Ishikawa (cell line): ENCODE data around the gene FSIP2.

ENCODE experiments used
- CEBPB ChIP-seq: IDR thresholded peaks from 2 replicates; pipeline ENCODE4 v1.6.1; 2012
- EGR1 ChIP-seq: IDR thresholded peaks from 2 replicates; pipeline ENCODE4 v1.6.1; 2012
- EP300 ChIP-seq: IDR thresholded peaks from 2 replicates; pipeline ENCODE4 v1.6.1; 2012; ENCODE audit warnings: borderline replicate concordance
- NFIC ChIP-seq: IDR thresholded peaks from 2 replicates; pipeline ENCODE4 v1.6.1; 2012
- RAD21 ChIP-seq: IDR thresholded peaks from 2 replicates; pipeline ENCODE4 v1.6.1; 2012; ENCODE audit warnings: low read depth
- REST ChIP-seq: IDR thresholded peaks from 2 replicates; pipeline ENCODE4 v1.6.1; 2012; ENCODE audit warnings: low read depth, mild to moderate bottlenecking
- TAF1 ChIP-seq: IDR thresholded peaks from 2 replicates; pipeline ENCODE4 v1.6.1; 2012; ENCODE audit warnings: low read depth, mild to moderate bottlenecking
- TCF12 ChIP-seq: IDR thresholded peaks from 2 replicates; pipeline ENCODE4 v1.6.1; 2012; ENCODE audit warnings: low read depth
- TEAD4 ChIP-seq: IDR thresholded peaks from 2 replicates; pipeline ENCODE4 v1.6.1; 2012
- USF1 ChIP-seq: IDR thresholded peaks from 2 replicates; pipeline ENCODE4 v1.6.1; 2012
- YY1 ChIP-seq: IDR thresholded peaks from 2 replicates; pipeline ENCODE4 v1.6.1; 2012; ENCODE audit warnings: low read depth
- ZBTB7A ChIP-seq: IDR thresholded peaks from 2 replicates; pipeline ENCODE4 v1.6.1; 2012; ENCODE audit warnings: low read depth
- TF ChIP-seq, protein P1 (sequence below): IDR thresholded peaks from 2 replicates; pipeline ENCODE4 v1.6.1; 2012

The FSIP2 gene, protein sequence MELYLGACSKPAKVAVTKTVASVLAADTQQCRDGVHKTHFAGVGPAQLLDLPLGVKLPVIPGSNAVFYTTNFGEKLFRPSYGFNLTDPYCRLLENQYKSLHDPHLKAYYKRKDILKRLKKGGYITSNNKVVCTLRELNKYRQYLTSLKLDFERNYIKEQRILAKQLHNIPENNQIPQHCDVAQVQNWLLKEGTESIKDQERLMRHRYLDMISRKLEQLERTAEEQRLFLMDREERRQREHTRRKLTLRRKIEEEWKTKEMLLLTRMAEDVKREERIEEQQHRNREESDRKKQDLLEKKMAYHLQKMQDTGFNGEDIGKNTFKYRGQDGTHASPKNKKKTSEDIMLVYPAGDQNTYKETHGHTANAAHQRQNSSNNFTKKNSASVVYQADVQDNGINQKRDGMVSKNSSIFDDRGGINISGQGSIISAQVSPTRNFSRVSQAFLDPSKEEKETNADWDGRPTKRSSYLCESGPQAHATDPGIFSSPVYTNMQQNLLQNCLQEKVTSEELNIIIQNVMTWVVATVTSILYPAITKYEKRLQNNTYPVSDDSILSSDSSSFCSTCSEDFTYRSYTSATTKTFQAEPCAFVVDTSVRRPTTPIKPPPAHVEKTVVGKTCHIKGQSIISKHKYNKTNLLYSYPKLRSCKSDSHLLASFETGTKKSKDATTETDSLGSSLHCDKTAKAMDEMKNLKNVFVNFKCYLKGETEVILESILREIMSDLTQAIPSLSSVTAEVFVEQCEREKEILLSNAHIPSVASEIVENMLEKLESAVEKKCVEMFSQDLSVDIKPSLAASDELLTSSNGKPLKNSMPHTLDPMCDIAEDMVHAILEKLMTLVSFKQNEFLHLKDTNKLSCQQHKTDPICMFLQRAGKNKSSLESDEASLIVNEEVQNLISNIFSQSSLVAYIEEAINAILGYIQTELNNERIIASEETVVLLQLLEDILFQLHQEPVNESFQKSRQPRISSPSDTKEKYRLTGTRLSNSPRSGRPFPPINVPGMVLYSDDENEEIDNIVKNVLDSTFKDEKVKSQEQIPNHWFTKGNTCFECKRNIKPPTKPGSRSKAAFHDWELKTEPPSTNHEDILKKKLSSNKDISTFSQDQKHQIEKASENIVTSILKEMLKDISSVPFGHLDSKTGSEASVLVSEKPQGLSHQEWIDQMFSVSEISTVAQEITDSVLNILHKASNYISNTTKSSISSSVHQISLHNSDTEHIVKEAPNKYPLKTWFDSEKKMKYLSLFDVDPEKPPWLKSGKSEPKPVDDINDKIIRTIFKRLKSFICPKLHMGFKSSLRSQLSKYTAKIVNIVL (N-terminal part only)

DNA sequence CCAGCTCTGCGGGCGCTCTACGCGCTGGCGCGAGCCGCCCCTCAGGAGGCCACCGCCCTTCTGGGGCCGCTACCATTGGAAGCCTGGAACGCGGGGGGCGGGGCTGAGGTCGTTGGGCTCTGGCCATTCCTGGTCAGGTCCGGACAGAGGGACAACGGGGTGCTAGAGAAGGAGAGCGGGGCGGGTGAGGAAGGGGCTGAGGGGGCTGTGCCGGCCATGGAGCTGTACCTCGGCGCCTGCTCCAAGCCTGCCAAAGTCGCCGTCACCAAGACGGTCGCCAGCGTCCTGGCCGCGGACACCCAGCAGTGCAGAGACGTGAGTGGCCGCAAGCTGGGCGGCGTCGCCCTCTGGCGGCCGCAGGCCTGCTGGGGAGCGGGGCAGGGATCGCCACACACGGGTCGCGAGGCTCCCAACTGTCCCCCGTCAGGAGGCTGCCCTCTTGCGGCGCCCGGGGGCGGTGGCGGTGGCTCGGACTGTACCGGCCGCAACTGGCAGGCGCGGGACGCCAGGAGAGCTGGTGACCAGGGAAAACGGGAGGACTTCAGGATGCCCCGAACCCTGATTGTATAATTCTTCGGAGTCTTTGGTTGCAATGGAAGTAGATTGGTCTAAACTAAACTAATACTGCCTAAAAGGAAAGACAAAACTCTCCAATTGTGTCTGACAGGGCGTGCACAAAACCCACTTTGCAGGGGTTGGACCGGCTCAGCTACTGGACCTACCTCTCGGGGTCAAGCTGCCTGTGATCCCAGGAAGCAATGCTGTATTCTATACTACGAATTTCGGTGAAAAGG, at the start of gene FSIP2:
TSS of gene FSIP2 (plus strand) at position 126 of the 794 bp plus-strand sequence. CDS start at position 217, 91 bp downstream.
- no peak for TF ChIP-seq ZBTB7A
- TF ChIP-seq TCF12, result peak; percentile 35; the same call in 1 of the 2 replicates
- TF ChIP-seq RAD21, result peak; percentile 70

DNA sequence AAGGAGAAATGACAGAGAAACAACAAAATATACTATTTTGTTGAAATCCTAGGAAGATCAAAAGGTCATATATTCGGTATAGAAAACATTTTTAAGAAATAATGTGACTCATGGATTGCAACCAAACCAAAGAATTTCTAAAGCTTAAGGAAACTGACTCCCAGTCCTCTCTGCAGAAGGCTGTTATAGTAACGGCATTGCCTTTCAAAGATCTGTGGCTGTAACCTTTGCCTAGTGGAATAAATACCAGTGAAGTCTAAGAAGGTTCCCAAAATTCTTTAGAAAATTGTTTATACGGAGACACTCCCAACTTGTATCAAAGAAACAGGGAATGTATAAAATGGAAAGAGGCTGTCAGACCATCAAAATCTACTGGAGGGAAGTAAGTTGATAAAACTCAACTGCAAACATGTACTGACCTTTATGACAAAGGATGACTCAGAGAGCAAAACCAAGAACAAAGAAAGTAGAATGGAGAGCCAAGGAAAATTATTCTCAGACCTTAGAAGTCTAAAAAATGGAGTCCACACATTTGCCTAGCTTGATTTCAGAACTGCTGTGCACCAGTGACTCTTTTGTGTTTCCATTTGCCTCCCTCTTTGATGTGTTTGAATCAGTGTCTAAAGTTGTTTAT, 48.6 kb upstream of the FSIP2 start:
- TF ChIP-seq EGR1 (no peak), ZBTB7A (no peak), REST (no peak)

DNA sequence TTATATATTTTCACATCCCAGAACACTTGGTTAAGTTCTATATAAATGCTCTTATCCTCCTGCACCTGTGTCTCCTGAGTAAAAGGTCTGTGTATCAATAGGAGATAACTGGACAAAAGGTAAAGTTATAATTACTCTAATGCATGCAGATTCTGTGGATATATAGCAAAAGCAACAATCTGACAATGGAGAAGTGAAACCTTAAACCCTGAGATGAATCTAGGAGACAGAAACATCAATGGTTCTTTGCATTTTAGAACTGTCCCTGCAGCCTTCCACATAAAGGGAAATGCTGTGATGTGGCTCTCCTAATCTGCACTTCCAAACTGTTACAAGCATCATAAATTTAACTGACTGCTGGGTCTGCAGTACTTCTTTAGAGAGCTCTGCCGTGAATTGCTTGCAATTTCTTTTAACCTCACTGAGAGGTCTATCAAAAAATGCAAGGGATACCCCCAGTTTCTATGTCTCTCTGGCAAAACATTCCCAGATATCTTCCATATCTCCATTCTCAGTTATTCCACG, 42.8 kb upstream of the FSIP2 start:
- TF ChIP-seq EGR1, result no peak

DNA sequence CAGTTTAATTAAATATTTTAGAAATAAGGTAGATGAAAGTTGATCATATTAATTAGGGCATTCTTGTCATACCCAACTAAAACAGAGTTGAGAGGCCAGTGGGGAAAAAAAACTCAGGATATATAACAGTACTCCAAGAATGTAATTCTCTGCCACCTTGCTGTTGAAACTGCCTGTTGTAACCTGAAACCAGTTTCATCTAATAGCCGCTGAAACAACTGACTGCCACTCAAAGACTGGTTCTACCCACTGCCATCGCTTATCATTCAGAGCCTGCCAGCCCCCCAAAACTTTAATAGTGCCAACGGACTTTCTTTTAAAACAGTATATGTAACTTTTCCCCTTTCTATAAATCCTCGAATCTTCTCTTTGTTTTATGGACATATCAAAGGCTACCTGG, 37.7 kb upstream of the FSIP2 start:
- no peak for TF ChIP-seq TAF1
- TF ChIP-seq TEAD4, result 0 out of 2 replicates have a peak, but pooled peaks have one; percentile 17
- no peak for TF ChIP-seq RAD21

GRCh38 chr2:185734658-185735057, 3.9 kb upstream of the FSIP2 start:
- no peak for TF ChIP-seq YY1
- no peak for TF ChIP-seq EP300
- no peak for TF ChIP-seq USF1
- TF ChIP-seq NFIC, result no peak

GRCh38 chr2:185736210-185736609, 2.4 kb upstream of the FSIP2 start:
- TF ChIP-seq, protein P1, sequence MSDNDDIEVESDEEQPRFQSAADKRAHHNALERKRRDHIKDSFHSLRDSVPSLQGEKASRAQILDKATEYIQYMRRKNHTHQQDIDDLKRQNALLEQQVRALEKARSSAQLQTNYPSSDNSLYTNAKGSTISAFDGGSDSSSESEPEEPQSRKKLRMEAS, result no peak

DNA sequence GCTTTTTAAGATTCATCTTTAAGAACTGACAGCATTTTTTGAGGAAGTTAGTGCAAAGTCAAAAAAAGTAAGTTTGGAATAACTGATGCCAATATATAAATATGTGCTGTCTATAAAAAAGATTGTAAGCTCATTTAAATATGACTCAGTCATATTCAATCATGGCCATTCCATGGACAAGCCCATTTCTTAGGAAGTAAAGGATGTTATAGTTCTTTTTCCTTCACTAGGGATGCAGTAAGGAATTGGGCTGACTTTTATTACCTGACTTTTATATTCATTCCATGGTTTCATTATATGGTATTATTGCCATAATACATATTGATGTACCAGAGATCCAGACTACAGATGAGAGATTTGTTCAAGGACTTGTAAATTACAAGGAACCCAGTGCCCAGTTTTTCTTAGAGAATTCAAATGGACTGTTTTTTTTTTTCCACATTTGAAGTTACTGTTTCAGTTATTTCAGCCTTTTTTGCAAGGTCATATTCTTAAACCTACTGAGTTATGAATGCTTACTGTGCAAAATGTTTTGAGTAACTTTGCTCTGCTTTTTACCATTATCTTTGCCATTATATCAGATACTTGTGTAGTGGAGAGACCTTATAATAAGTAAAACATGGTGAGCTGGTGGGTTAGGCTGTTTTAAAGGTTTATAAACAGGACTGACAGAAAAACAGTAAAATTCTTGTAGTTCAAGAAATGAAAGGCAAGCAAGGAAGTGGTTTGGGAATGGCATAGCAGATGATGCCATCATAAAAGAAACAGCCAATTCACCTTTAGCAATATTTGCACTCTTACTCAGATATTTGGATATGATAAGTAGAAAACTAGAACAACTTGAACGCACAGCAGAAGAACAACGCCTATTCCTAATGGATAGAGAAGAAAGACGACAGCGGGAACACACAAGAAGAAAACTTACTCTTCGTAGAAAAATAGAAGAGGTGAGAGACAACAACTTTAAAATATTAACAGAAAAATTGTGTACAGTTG, 7.6 kb downstream of the FSIP2 start:
- TF ChIP-seq REST, result no peak
- no peak for TF ChIP-seq TAF1
- TF ChIP-seq EP300, result no peak
- TF ChIP-seq TCF12, result no peak
- no peak for TF ChIP-seq EGR1
- no peak for TF ChIP-seq RAD21
- TF ChIP-seq CEBPB, result no peak
- no peak for TF ChIP-seq YY1
- no peak for TF ChIP-seq ZBTB7A
- TF ChIP-seq, protein P1, result no peak
